HL-60/S4 treated with retinoic acid at 250 ng/mL for 4 days and 3 days (cell line): ENCODE data around the gene ROPN1.
"Not testable (repeated sequence)": the region's sequence is repeated elsewhere in the genome, so short reads cannot be mapped to it uniquely, and the experiment has no call there.

Experiments
- in situ Hi-C: fragments of 300-500 bp; cut with MboI; formaldehyde crosslinking; loops from 2 replicates; pipeline ENCODE4 v1.7.0; 2022; ENCODE audit warnings: low sequenced_read_pairs

ROPN1 gene

GRCh38 chr3:123991730-123992588, at the start of gene ROPN1:
Gene ROPN1 (minus strand): TSS chr3:123992124. CDS start chr3:123980481, 11,643 bp downstream.
- in situ Hi-C loops: not testable (repeated sequence)

GRCh38 chr3:124041553-124041952, 49.6 kb upstream of the ROPN1 start:
- in situ Hi-C loops: no loop called here

- in situ Hi-C loops: no loop called here
Observed at GRCh38 chr3:124037326-124037725, 45.4 kb upstream of the ROPN1 start.

GRCh38 chr3:124036214-124036613, 44.3 kb upstream of the ROPN1 start:
- in situ Hi-C loops: not testable (repeated sequence)

- in situ Hi-C loops: no loop called here
Observed at GRCh38 chr3:124035463-124036121, 43.7 kb upstream of the ROPN1 start.

GRCh38 chr3:124034844-124035152, 42.9 kb upstream of the ROPN1 start:
- in situ Hi-C loops: no loop called here

GRCh38 chr3:124034016-124034843, 42.3 kb upstream of the ROPN1 start:
- in situ Hi-C loops: no loop called here

- in situ Hi-C loops: no loop called here
Observed at GRCh38 chr3:124033360-124034015, 41.6 kb upstream of the ROPN1 start, which contains the start of gene KALRN. Gene KALRN (plus strand): TSS chr3:124033369.

GRCh38 chr3:124032881-124033359, 41.0 kb upstream of the ROPN1 start:
- in situ Hi-C loops: no loop called here

- in situ Hi-C loops: no loop called here
Observed at GRCh38 chr3:124032311-124032880, 40.5 kb upstream of the ROPN1 start.

GRCh38 chr3:124026516-124026915, 34.6 kb upstream of the ROPN1 start:
- in situ Hi-C loops: no loop called here

- in situ Hi-C loops: not testable (repeated sequence)
Observed at GRCh38 chr3:124023531-124023930, 31.6 kb upstream of the ROPN1 start.

- in situ Hi-C loops: no loop called here
Observed at GRCh38 chr3:124019291-124019690, 27.4 kb upstream of the ROPN1 start.

- in situ Hi-C loops: not testable (repeated sequence)
Observed at GRCh38 chr3:124017502-124017901, 25.6 kb upstream of the ROPN1 start.

- in situ Hi-C loops: not testable (repeated sequence)
Observed at GRCh38 chr3:124016483-124016882, 24.6 kb upstream of the ROPN1 start.

- in situ Hi-C loops: no loop called here
Observed at GRCh38 chr3:124014366-124014942, 22.5 kb upstream of the ROPN1 start.

- in situ Hi-C loops: not testable (repeated sequence)
Observed at GRCh38 chr3:124008321-124008720, 16.4 kb upstream of the ROPN1 start.

GRCh38 chr3:124007186-124007585, 15.3 kb upstream of the ROPN1 start:
- in situ Hi-C loops: no loop called here

- in situ Hi-C loops: not testable (repeated sequence)
Observed at GRCh38 chr3:124002405-124003079, 10.6 kb upstream of the ROPN1 start.
